Activated naive CD4-positive, alpha-beta T cell treated with anti-CD3 and anti-CD28 coated beads, Interleukin-2, amount 50 U/mL, for 72 hours (primary cell): ENCODE measurements around the gene BAG1. TPM values are rescaled to one million over a fixed set of nuclear protein-coding genes. Genes with fewer than 3 reads are reported as not detected.

Source experiments
- ATAC-seq, 2 donors: fragments of 150-1000 bp; cut with Tn5 transposase; 2 replicates each; pipeline ENCODE4 v1.10.0; 2021; ENCODE audit warnings: mild to moderate bottlenecking in 2 of 2, moderate library complexity in 2 of 2
- DNase-seq, 2 donors: peaks; one replicate each; pipeline ENCODE4 v3.0.0; 2021 to 2022; ENCODE audit warnings: low spot score in 2 of 2
- H3K27ac Mint-ChIP-seq, 2 donors: one replicate each; pipeline ENCODE4 v1.8.0; 2022; ENCODE audit warnings: mild to moderate bottlenecking in 2 of 2, mixed read lengths in 2 of 2
- H3K36me3 Mint-ChIP-seq, 2 donors: one replicate each; pipeline ENCODE4 v1.8.0; 2022; ENCODE audit warnings: mixed read lengths in 2 of 2
- H3K9me3 Mint-ChIP-seq, 2 donors: one replicate each; pipeline ENCODE4 v1.8.0; 2022; ENCODE audit warnings: mixed read lengths in 2 of 2
- total RNA-seq, 2 donors: library from RNA; stranded (reverse); gene quantifications; one replicate each; pipeline ENCODE4 v1.2.3, GENCODE V29; 2022

The BAG1 gene
- total RNA-seq, 2 donors from 2014 or later, result 35.4 to 82.9 TPM

DNA sequence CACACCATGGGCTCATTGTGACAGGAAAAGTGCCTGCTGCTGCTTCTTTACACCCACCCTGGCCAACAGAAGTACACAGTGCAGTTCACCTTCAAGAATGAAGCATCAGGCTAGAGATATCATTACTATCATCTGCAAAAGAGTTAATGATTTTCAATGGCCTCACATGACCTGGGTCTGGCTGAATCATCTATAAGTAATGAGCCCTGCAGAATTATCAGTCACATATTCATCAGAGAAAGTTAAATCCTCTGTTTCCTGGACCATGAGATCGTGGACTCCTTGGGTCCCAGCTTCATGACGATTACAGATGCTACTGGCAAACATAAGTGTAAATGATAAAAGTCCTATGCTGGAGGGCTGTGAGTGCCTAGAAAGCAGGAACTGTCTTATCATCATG, 8.3 kb downstream of the BAG1 start:
- no peaks in the 10 kb centered on the region for H3K9me3 Mint-ChIP-seq
- DNase-seq (no peak), ATAC-seq (no peak)
- H3K36me3 Mint-ChIP-seq, result peaks cover 33 to 38% of the 10 kb centered on the region in 2 donors
- no peak overlapping the region for H3K27ac Mint-ChIP-seq

DNA sequence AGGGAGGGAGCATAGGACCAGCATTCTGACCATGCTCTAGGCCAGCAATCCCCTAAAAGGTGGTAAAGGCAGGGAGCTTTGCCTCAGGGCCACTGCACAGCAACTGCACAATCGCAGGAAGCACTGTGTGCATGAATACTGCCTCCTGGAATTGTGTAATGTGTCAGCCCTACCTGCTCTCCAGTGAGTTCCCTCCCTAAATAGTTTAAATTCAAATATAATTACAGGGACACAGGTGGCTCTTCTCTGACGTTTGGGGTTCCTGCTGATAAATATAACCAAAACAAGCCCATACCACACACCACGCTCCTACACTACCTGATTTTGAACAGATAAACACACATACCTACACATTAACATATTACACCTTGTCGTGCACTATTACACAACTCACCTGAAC, 9.0 kb downstream of the BAG1 start:
- DNase-seq (no peak), ATAC-seq (no peak)
- Mint-ChIP-seq H3K36me3 (peaks cover 25 to 30% of the 10 kb centered on the region in 2 donors), H3K27ac (no peak overlapping the region), H3K9me3 (no peaks in the 10 kb centered on the region)

DNA sequence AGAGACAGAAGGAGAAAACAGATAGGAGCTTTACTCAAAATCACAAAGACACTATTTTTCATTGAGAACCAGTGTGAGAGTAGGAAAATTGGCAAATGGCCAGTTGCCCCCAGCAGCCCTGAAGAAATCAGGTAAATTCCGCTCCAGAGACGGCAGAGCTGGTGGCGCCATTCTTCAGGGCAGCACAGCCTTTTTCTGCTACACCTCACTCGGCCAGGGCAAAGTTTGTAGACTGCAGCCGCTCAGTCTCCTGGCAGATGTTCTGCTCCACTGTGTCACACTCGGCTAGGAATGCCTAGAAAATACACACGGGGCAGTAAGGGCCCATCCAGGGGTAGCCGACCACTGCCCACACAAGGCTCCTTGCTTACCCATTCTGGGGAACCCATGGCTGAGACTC, 9.5 kb downstream of the BAG1 start:
- Mint-ChIP-seq H3K27ac (no peak overlapping the region), H3K36me3 (peaks cover 21 to 26% of the 10 kb centered on the region in 2 donors), H3K9me3 (no peaks in the 10 kb centered on the region)
- DNase-seq, result no peak
- ATAC-seq, result no peak

DNA sequence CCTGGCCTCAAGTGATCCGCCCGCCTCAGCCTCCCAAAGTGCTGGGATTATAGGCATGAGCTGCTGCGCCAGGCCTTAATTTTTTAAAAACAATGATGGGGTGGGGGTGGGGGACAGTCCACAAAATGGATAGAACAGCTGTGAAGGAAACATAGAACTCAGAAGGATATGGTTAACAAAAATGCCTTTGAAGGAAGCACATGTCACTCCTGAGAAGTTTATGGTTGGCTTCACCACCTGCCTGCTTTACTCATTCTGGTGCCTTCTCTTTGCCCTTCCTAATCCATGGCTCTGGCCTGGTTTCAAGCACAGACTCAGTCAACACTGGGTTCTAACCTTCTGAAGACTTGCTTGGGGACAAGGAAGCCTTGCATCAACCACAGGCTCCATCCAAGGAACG, 10.3 kb downstream of the BAG1 start:
- peaks cover 20 to 21% of the 10 kb centered on the region in 2 donors for H3K36me3 Mint-ChIP-seq
- no peak for ATAC-seq

GRCh38 chr9:33250458-33250995, 14.0 kb downstream of the BAG1 start:
- H3K27ac Mint-ChIP-seq, result no peak overlapping the region
- ATAC-seq (no peak), DNase-seq (no peak)
- H3K9me3 Mint-ChIP-seq, result no peaks in the 10 kb centered on the region
- H3K36me3 Mint-ChIP-seq, result peaks cover 8 to 13% of the 10 kb centered on the region in 2 donors

More for the DNA sequence above, 10.3 kb downstream of the BAG1 start:
- H3K27ac Mint-ChIP-seq, result peak overlapping the region in 1 of 2 donors; percentile 47
- DNase-seq, result no peak
- no peaks in the 10 kb centered on the region for H3K9me3 Mint-ChIP-seq

DNA sequence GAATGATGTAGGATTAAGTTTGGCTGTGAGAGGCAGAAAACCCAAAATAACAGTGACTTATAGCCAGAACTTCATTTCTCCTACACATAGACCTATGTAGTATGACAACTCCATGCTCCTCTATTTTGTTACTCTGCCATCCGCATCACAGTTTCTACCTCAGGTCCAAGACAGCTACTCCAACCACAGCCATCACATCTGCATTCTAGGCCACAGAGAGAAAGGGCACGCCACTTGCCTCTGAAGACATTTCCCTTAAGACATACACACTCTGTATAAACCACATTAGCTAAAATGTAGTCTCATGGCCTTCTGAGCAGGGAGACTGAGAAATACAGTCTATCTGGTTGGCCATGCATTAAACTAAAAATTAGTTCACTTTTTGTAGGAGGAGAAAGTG, 14.5 kb downstream of the BAG1 start:
- H3K36me3 Mint-ChIP-seq, result peaks cover 6 to 12% of the 10 kb centered on the region in 2 donors

DNA sequence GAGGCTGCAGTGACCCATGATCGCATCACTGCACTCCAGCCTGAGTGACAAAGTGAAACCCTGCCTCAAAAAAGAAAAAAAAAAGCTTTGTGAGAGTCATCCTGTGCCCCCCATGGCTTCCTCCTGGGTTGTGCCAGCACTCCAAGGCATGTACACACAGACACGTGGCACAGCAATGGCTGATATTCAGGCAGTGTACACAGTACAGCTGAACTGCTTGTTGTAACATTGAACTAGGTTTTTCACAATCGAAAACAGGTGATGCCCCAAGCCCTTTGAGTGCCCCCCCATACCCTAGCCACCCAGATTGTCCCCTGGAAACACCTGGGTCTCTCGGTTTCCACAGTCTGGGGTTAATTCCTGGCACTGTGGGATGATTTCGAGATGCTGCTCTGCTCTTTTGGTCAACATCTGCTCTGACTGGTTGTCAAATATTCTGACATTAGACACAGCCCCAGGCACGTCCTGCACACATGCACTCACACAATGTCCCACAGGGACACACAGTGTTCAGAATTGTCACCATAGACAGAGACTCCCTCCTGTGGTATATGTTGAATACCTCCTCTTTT, 15.3 kb downstream of the BAG1 start:
- Mint-ChIP-seq H3K9me3 (no peaks in the 10 kb centered on the region), H3K27ac (peak overlapping the region in 1 of 2 donors; percentile 51), H3K36me3 (peaks cover 0 to 12% of the 10 kb centered on the region in 2 donors)
- ATAC-seq, result peak in 1 of 2 donors; percentile 34
- DNase-seq, result no peak

More for the DNA sequence above, 14.5 kb downstream of the BAG1 start:
- peak in 1 of 2 donors; percentile 36 for ATAC-seq
- no peak for DNase-seq
- Mint-ChIP-seq H3K27ac (no peak overlapping the region), H3K9me3 (no peaks in the 10 kb centered on the region)

DNA sequence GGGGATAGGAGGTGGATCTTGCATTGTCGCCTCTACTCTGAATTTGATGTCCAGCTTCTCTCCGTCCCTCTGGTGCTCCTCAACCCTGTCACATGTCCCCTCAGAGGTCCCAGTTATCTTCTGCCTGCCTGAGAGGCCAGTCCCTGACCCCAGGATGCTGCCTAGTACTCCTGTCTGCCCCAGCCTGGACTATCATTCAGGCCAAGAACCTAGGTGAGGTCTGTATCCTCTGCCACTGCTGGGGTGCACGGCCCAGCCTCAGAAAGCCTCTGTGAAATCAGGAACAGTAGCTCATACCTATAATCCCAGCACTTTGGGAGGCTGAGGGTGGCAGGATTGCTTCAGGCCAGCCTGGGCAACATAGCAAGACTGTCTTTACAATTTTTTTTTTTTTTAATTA, 15.9 kb downstream of the BAG1 start:
- ATAC-seq, result no peak
- DNase-seq, result no peak
- Mint-ChIP-seq H3K27ac (no peak overlapping the region), H3K9me3 (no peaks in the 10 kb centered on the region), H3K36me3 (peaks cover 0 to 12% of the 10 kb centered on the region in 2 donors)

- Mint-ChIP-seq H3K36me3 (peaks cover 0 to 6% of the 10 kb centered on the region in 2 donors), H3K27ac (peak overlapping the region in 1 of 2 donors; percentile 77), H3K9me3 (no peaks in the 10 kb centered on the region)
- ATAC-seq, result no peak
- no peak for DNase-seq
Observed at GRCh38 chr9:33246269-33246860, 18.1 kb downstream of the BAG1 start.

DNA sequence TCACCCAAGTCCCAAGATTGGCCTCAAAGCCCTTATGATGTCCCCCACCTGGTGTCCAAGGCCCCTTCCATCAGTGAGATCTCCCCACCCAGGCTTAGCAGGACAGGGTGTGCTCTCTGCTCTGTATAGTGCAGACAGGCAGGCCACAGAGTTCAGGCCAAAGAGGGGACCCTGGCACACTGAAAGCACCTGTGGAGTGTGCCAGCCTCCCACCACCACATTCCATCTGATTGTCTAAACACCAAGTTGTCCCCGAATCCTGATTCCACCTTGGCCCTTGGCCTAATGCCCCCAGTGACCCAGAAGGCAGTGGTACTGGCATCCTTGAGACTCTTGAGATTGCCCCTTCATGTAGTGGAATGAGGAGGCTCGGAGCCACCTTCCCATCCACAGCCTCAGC, 19.2 kb downstream of the BAG1 start:
- peak overlapping the region in 1 of 2 donors; percentile 32 for H3K27ac Mint-ChIP-seq
- H3K9me3 Mint-ChIP-seq, result no peaks in the 10 kb centered on the region
- no peak for ATAC-seq
- peaks cover 0 to 6% of the 10 kb centered on the region in 2 donors for H3K36me3 Mint-ChIP-seq
- no peak for DNase-seq

- no peaks in the 10 kb centered on the region for H3K9me3 Mint-ChIP-seq
- no peak for DNase-seq
- H3K27ac Mint-ChIP-seq, result no peak overlapping the region
- peaks cover 0 to 6% of the 10 kb centered on the region in 2 donors for H3K36me3 Mint-ChIP-seq
- no peak for ATAC-seq
Observed at GRCh38 chr9:33244137-33244784, 20.2 kb downstream of the BAG1 start.

DNA sequence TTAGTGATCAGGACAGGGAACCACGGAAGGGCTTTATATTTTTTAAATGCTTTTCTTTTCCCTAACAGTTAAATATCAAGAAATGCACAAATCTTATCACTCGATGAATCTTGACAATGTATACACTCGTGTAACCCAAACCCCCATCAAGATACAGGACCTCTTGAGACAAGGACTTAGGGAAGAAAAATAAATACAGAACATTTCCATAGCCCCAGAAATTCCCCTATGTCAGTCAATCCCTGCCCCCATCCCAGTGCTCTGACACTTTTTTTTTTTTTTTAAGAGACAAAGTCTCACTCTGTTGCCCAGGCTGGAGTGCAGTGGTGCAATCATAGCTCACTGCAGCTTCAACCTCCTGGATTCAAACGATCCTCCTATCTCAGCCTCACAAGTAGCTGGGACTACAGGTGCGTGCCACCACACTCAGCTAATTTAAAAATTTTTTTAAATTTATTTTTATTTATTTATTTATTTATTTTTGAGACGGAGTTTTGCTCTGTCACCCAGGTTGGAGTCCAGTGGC, 21.8 kb downstream of the BAG1 start:
- Mint-ChIP-seq H3K9me3 (no peaks in the 10 kb centered on the region), H3K36me3 (peaks cover 0 to 2% of the 10 kb centered on the region in 2 donors), H3K27ac (no peak overlapping the region)
- DNase-seq (no peak), ATAC-seq (no peak)

GRCh38 chr9:33241298-33241697, 23.2 kb downstream of the BAG1 start:
- DNase-seq (no peak), ATAC-seq (no peak)
- Mint-ChIP-seq H3K9me3 (no peaks in the 10 kb centered on the region), H3K36me3 (no peaks in the 10 kb centered on the region), H3K27ac (no peak overlapping the region)

GRCh38 chr9:33239921-33240320, 24.6 kb downstream of the BAG1 start, which contains the start of gene SPINK4:
Gene SPINK4, plus strand, starts transcription at chr9:33240167. Its CDS starts 42 bp downstream, at chr9:33240209.
- Mint-ChIP-seq H3K27ac (peak within 1 kb of the TSS in 1 of 2 donors; percentile 0), H3K9me3 (no peaks in the 10 kb centered on the region), H3K36me3 (no peaks in the 10 kb centered on the region)
- ATAC-seq (peak in 1 of 2 donors; percentile 24), DNase-seq (no peak)

DNA sequence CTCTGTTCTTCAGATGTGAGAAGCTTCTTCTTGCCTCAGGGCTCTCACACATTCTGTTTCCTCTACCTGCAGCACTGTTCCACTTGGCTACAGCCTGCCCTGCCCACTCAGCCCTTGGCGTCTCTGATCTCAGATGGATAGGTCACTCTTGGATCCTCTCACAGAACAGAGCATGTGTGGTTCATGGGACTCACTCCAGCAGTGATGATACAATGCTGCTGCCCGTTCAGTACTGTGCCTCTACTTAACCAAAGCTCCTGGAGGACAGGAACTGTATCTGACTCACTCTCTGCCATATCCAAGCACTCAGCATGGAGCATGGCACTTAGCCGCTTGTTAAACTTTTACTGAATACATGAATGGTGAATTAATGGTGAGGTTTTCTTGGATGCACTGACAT, 27.9 kb downstream of the BAG1 start:
- DNase-seq, result no peak
- H3K9me3 Mint-ChIP-seq, result no peaks in the 10 kb centered on the region
- no peak overlapping the region for H3K27ac Mint-ChIP-seq
- peak in 1 of 2 donors; percentile 34 for ATAC-seq
- H3K36me3 Mint-ChIP-seq, result no peaks in the 10 kb centered on the region

DNA sequence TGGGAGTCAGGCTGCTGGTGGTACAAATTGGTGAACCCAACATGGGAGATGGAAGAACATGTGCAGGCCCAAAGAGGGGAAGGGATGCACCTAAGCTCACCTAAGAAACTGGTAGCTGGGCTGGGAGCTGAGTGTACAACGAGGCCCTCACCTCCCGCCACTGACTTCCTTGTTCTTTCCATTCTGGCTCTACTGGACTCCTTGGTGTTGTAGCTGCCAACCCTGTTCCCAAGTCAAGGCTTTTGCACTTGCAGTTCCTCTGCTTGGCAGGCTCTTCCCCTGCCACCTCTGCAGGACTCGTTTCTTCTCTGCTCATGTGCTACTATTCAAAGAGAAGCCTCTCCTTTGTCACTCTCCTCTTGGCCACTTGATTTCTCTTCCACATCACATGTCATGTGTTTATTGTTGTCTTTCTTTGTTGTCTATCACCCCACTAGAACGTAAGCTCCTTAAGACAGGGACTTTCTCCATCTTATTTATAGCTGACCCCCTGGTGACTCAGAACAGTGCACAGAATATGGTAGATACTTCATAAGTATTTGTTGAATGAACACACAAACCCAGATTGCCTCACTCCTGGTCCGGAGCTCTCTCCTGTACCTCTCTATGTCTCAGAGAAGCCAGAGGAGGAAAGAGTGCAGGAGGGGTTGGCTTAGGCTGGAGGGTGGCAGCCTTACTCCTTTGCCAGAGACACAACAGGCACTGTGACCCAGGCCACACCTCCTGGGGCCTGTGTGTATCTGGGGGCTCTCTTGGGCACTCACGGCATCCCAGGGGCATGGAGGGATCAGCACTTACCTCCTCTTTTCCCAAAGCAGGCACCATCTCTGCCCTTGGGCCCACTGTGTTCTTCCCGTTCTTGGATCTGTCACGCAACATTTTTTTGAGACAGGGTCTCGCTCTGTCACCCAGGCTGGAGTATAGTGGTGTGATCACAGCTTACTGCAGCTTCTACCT, 29.7 kb downstream of the BAG1 start:
- Mint-ChIP-seq H3K27ac (peak overlapping the region in 1 of 2 donors; percentile 24), H3K9me3 (no peaks in the 10 kb centered on the region), H3K36me3 (no peaks in the 10 kb centered on the region)
- DNase-seq (no peak), ATAC-seq (no peak)
